Small intestine (tissue), 7 donors: ENCODE results near the gene CAPN10. TPM values are rescaled to one million over a fixed set of nuclear protein-coding genes. Genes with fewer than 3 reads are reported as not detected.

Experiments used
- DNase-seq, 2 donors: peaks; one replicate each; pipeline versions ENCODE4 v3.0.0 to v3.0.0-alpha.2; 2013
- FAIRE-seq: peaks from 2 replicates; lab custom pipeline; 2012; peaks lifted over from hg19 to GRCh38; lab: Jason Lieb, UNC
- H3K27ac ChIP-seq, 3 donors: one replicate each; pipeline ENCODE4 v1.5.1; 2013; ENCODE audit warnings: low read length in 2 of 3, mild to moderate bottlenecking in 2 of 3, control low read depth in 1 of 3, inconsistent platforms in 1 of 3, low read depth in 1 of 3, moderate library complexity in 1 of 3
- H3K27me3 ChIP-seq, 3 donors: one replicate each; pipeline ENCODE4 v1.6.1; 2013; ENCODE audit warnings: low read length in 3 of 3, inconsistent platforms in 1 of 3; ENCODE audit not compliant: control insufficient read depth in 3 of 3, insufficient read depth in 3 of 3
- H3K36me3 ChIP-seq, 3 donors: one replicate each; pipeline ENCODE4 v1.6.1; 2013; ENCODE audit warnings: low read length in 3 of 3, inconsistent platforms in 1 of 3, low read depth in 1 of 3, mild to moderate bottlenecking in 1 of 3, moderate library complexity in 1 of 3; ENCODE audit not compliant: control insufficient read depth in 3 of 3, insufficient read depth in 2 of 3
- H3K4me1 ChIP-seq, 3 donors: one replicate each; pipeline ENCODE4 v1.6.1; 2013; ENCODE audit warnings: low read length in 2 of 3, inconsistent platforms in 1 of 3, low read depth in 1 of 3, mild to moderate bottlenecking in 1 of 3, moderate library complexity in 1 of 3; ENCODE audit not compliant: control insufficient read depth in 3 of 3, insufficient read depth in 2 of 3
- H3K4me3 ChIP-seq, 3 donors: one replicate each; pipeline ENCODE4 v1.5.1; 2013; ENCODE audit warnings: low read length in 3 of 3, control low read depth in 1 of 3, inconsistent platforms in 1 of 3, low read depth in 1 of 3, mild to moderate bottlenecking in 1 of 3, moderate library complexity in 1 of 3
- H3K9me3 ChIP-seq, 2 donors: one replicate each; pipeline ENCODE4 v1.6.1; 2013; ENCODE audit warnings: low read depth in 1 of 2, low read length in 1 of 2; ENCODE audit not compliant: control insufficient read depth in 2 of 2, insufficient read depth in 1 of 2
- WGBS, 3 donors: extraction: QIAGEN DNeasy Blood & Tissue Kit; methylation state at CpG; one replicate each; pipeline ENCODE4 v1.1.7; 2013; 5-methylcytosine and 5-hydroxymethylcytosine counted together
- polyA plus RNA-seq, 4 donors: library from polyadenylated mRNA; stranded (reverse) in 3 of 4; unstranded in 1 of 4; fragments of 200-250 nt in 3 of 4; fragments of 120-200 nt in 1 of 4; gene quantifications; one replicate each; pipeline versions ENCODE4 v1.2.1 to v1.2.3, GENCODE V29; 2013
- donor health status: healthy with polysubstance abuse.
- donor health status: control.
- donor health status: control.
- donor health status: Bipolar disorder and iron deficiency.
- donor health status: healthy.

Gene CAPN10
- polyA plus RNA-seq, 4 donors, result 19.7 to 33.8 (median 32.1) TPM

DNA sequence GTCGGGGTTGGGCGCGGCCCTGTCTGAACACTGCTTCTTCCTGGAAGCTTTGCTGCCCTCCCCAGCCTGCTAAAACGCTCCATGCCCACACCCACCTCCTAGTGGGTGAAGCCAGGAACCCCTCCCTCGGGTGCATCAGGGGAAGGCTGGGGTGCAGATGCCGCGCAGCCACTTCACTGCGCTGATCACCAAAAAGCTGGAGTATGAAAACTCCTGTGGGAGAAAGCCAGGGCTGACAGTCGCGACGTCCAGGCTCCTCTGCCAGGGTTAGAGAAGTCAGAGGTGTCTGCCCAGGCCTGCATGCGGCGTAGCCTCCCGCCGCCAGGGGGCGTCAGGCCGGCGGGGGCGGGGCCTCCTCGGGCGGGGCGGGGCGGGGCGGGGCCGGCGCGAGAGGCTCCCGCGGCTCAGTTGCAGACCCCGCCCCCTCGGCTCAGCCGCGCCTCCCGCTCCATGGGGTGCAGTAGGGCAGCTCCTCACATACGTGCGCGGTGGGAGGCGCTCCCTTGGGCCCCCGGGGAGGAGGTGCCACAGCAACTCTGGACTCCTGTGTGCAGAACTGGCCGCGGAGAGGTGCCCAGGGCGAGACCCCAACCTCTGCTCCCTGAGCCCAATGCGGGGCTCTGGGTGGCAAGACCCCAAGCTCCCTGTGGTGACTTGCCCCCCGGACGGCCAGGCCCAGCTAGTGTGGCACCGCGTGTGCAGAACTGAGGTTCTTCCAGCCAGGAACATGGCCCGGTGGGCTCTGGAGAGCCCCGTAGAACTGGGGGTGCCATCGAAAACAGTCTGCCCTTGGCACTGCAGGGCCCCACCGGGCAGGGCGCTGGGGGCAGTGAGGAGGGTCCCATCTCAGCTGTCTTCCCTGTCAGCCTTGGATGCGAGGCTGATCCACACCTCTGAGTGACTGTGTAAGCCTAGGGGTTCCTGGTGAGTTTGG lies 20.1 kb upstream of the CAPN10 start:
- Histone ChIP-seq H3K36me3 (peaks cover 0 to 30% (median 0%) of the 10 kb centered on the region in 3 donors), H3K27me3 (no peaks in the 10 kb centered on the region), H3K4me1 (peaks cover 12 to 61% (median 19%) of the 10 kb centered on the region in 3 donors), H3K9me3 (no peaks in the 10 kb centered on the region), H3K4me3 (peak overlapping the region; percentile 19 to 80 (median 71)), H3K27ac (peak overlapping the region; percentile 97 to 99 (median 98))
- FAIRE-seq, result no peak
- WGBS, 3 donors, result 2 to 6% (median 3%) methylated on average over 43 to 53 of the region's 53 CpGs
- DNase-seq, result peak; percentile 94 to 97

GRCh38 chr2:240567137-240567871 lies 19.2 kb upstream of the CAPN10 start:
- peaks cover 0 to 39% (median under 1%) of the 10 kb centered on the region in 3 donors for H3K36me3 ChIP-seq
- DNase-seq (peak; percentile 30 to 63), FAIRE-seq (no peak)
- 9 to 29% (median 9%) methylated on average over 24 to 26 of the region's 26 CpGs for WGBS, 3 donors
- H3K27me3 ChIP-seq, result no peaks in the 10 kb centered on the region
- peaks cover 10 to 55% (median 19%) of the 10 kb centered on the region in 3 donors for H3K4me1 ChIP-seq
- H3K9me3 ChIP-seq, result no peaks in the 10 kb centered on the region
- H3K4me3 ChIP-seq, result peak overlapping the region in 2 of 3 donors; percentile 71 to 80
- H3K27ac ChIP-seq, result peak overlapping the region; percentile 95 to 98 (median 96)

DNA sequence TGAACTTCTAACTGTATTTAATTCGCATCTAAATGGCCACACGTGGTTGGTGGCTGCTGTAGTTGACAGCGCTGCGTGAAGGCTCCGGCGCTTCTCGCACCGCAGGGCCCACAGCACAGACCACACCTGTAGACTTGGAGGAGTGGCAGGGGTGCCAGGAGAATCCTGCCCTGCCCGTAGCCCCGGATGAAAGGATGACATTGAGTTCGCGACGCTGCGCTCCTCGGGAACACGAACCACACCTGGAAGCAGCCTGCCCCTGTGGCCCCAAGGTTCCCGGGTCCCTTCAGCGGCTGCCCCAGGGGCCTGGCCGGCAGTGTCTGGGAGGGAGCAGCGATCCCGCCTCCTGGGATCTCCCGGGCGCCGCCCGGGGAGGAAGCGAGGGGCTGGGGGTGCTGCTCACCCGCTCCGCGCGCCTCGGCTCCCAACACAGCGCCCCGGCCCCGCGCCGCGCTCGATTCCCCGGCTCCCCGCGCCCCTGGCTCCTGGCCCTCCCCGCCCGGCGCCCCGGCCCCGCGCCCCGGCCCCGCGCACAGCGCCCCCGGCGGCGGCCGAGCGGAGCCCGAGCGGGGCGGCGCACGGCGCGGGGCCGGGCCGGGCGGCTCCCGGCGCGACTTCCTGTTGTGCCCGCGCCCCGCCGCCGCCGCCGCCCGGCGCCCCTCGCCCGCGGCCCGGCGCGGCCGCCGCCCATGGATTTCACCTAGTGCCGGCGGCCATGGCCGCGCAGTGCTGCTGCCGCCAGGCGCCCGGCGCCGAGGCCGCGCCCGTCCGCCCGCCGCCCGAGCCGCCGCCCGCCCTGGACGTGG lies 18.5 kb upstream of the CAPN10 start, which contains the start of gene RNPEPL1:
TSS of gene RNPEPL1 (plus strand) at position 613 of the 806 bp plus-strand sequence. CDS start at position 716, 103 bp downstream.
- H3K27me3 ChIP-seq, result no peaks in the 10 kb centered on the region
- H3K27ac ChIP-seq, result peak within 1 kb of the TSS; percentile 95 to 98 (median 96)
- FAIRE-seq (no peak), DNase-seq (peak; percentile 64 to 82)
- peaks cover 10 to 52% (median 19%) of the 10 kb centered on the region in 3 donors for H3K4me1 ChIP-seq
- peak within 1 kb of the TSS; percentile 71 to 80 (median 74) for H3K4me3 ChIP-seq
- no peaks in the 10 kb centered on the region for H3K9me3 ChIP-seq
- H3K36me3 ChIP-seq, result peaks cover 0 to 43% (median 2%) of the 10 kb centered on the region in 3 donors
- WGBS, 3 donors, result 0 to 1% (median 1%) methylated on average over 25 to 106 of the region's 106 CpGs

- peaks cover 10 to 50% (median 19%) of the 10 kb centered on the region in 3 donors for H3K4me1 ChIP-seq
- FAIRE-seq, result no peak
- no peaks in the 10 kb centered on the region for H3K27me3 ChIP-seq
- H3K27ac ChIP-seq, result peak overlapping the region; percentile 23 to 87 (median 81)
- H3K9me3 ChIP-seq, result no peaks in the 10 kb centered on the region
- peaks cover 0 to 45% (median 2%) of the 10 kb centered on the region in 3 donors for H3K36me3 ChIP-seq
- 0 to 1% (median 1%) methylated on average over 49 to 93 of the region's 93 CpGs for WGBS, 3 donors
- DNase-seq, result peak; percentile 64 to 83
- H3K4me3 ChIP-seq, result peak overlapping the region; percentile 53 to 80 (median 74)
Measured at GRCh38 chr2:240568678-240569522, 17.6 kb upstream of the CAPN10 start.

DNA sequence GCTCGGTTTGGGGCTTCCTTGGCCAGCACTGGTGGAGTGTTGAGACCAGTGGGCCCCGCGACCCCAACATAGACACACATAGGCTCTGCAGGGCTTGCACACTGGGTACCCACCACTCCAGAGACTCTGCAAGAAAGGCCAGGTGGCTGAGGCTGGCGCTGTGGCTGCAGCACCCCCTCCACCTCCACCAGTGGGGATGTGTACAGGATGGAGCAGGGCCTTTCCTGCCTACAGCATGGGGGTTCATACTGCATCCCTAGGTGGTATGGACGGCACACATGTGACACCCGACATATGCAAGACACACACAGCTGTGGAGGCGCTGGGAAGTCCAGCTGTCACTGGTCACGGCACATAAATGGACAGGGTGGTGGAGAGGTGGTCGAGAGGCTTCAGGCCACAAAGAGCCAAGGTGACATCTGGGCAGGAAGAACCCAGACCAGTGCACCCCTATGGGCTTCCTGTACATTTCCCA lies 17.0 kb upstream of the CAPN10 start:
- Histone ChIP-seq H3K27ac (peak overlapping the region in 1 of 3 donors; percentile 81), H3K4me3 (peak overlapping the region; percentile 53 to 80 (median 74)), H3K9me3 (no peaks in the 10 kb centered on the region), H3K36me3 (peaks cover 2 to 46% (median 3%) of the 10 kb centered on the region in 3 donors), H3K4me1 (peaks cover 10 to 43% (median 15%) of the 10 kb centered on the region in 3 donors), H3K27me3 (no peaks in the 10 kb centered on the region)
- DNase-seq (no peak), FAIRE-seq (no peak)
- 51 to 69% (median 54%) methylated on average over 9 of the region's 9 CpGs for WGBS, 3 donors

GRCh38 chr2:240569998-240570530 lies 16.5 kb upstream of the CAPN10 start:
- Histone ChIP-seq H3K9me3 (no peaks in the 10 kb centered on the region), H3K36me3 (peaks cover 2 to 48% (median 7%) of the 10 kb centered on the region in 3 donors), H3K27me3 (no peaks in the 10 kb centered on the region), H3K27ac (no peak overlapping the region), H3K4me3 (peak overlapping the region in 2 of 3 donors; percentile 53 to 80), H3K4me1 (peaks cover 9 to 38% (median 15%) of the 10 kb centered on the region in 3 donors)
- WGBS, 3 donors, result 73 to 86% (median 73%) methylated on average over 15 of the region's 15 CpGs
- FAIRE-seq, result no peak
- no peak for DNase-seq
